Esophagus (tissue), 2 donors: Measurements from ENCODE around the gene C1orf146. TPM values are rescaled to one million over a fixed set of nuclear protein-coding genes. Genes with fewer than 3 reads are reported as not detected.

Source experiments
- H3K27ac ChIP-seq, 2 donors: one replicate each; pipeline ENCODE4 v1.5.1; 2013; ENCODE audit warnings: low read depth in 2 of 2, mild to moderate bottlenecking in 2 of 2, inconsistent platforms in 1 of 2, low read length in 1 of 2, moderate library complexity in 1 of 2
- H3K27me3 ChIP-seq, 2 donors: one replicate each; pipeline ENCODE4 v1.6.1; 2013; ENCODE audit warnings: low read length in 2 of 2, control low read depth in 1 of 2, mild to moderate bottlenecking in 1 of 2; ENCODE audit not compliant: insufficient read depth in 2 of 2, control insufficient read depth in 1 of 2
- H3K36me3 ChIP-seq, 2 donors: one replicate each; pipeline ENCODE4 v1.6.1; 2013; ENCODE audit warnings: low read length in 1 of 2; ENCODE audit not compliant: control insufficient read depth in 2 of 2, insufficient read depth in 2 of 2
- H3K4me1 ChIP-seq, 2 donors: one replicate each; pipeline ENCODE4 v1.6.1; 2013; ENCODE audit warnings: low read length in 1 of 2; ENCODE audit not compliant: control insufficient read depth in 2 of 2, insufficient read depth in 2 of 2
- H3K4me3 ChIP-seq, 2 donors: one replicate each; pipeline ENCODE4 v1.5.1; 2013; ENCODE audit warnings: low read length in 2 of 2, mild to moderate bottlenecking in 2 of 2, low read depth in 1 of 2, moderate library complexity in 1 of 2
- H3K9me3 ChIP-seq, 2 donors: one replicate each; pipeline ENCODE4 v1.6.1; 2013; ENCODE audit warnings: mild to moderate bottlenecking in 2 of 2, low read depth in 1 of 2, low read length in 1 of 2, moderate library complexity in 1 of 2; ENCODE audit not compliant: control insufficient read depth in 2 of 2, insufficient read depth in 1 of 2
- WGBS, 2 donors: extraction: QIAGEN DNeasy Blood & Tissue Kit; methylation state at CpG; one replicate each; pipeline ENCODE4 v1.1.7; 2013; 5-methylcytosine and 5-hydroxymethylcytosine counted together
- polyA plus RNA-seq, 2 donors: library from polyadenylated mRNA; stranded (reverse); fragments of 200-250 nt; gene quantifications; one replicate each; pipeline ENCODE4 v1.2.3, GENCODE V29; 2013
- donor health status: healthy with polysubstance abuse.
- donor health status: Bipolar disorder and iron deficiency.

Gene C1orf146
- not detected for polyA plus RNA-seq

DNA sequence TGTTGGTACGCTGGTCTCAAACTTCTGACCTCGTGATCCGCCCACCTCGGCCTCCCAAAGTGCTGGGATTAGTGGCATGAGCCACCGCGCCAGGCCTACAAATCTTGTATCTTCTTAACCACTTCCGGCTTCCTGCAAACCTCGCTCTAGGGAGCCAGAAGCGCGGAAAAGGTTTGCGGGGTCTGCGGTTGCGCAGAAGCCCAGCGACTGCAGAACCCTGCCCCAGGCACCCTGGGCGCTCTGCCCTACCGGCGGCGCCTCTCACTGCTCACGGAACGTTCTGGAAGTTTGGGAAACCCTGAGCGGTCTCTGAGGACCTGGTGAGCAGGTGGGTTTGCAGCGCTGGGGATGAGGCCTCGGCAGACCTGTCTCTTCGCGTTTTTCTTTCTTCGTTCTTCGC is at the start of gene C1orf146:
TSS of gene C1orf146 (plus strand) at position 195 of the 400 bp plus-strand sequence. CDS start 13,506 bp downstream, outside the sequence.
- no peak within 1 kb of the TSS for H3K4me3 ChIP-seq
- H3K36me3 ChIP-seq = no peaks in the 10 kb centered on the region
- H3K9me3 ChIP-seq = peaks cover 0 to 2% of the 10 kb centered on the region in 2 donors
- H3K4me1 ChIP-seq = no peaks in the 10 kb centered on the region
- WGBS, 2 donors = 93 to 95% methylated on average over 27 of the region's 27 CpGs
- H3K27me3 ChIP-seq = no peaks in the 10 kb centered on the region
- H3K27ac ChIP-seq = no peak within 1 kb of the TSS

DNA sequence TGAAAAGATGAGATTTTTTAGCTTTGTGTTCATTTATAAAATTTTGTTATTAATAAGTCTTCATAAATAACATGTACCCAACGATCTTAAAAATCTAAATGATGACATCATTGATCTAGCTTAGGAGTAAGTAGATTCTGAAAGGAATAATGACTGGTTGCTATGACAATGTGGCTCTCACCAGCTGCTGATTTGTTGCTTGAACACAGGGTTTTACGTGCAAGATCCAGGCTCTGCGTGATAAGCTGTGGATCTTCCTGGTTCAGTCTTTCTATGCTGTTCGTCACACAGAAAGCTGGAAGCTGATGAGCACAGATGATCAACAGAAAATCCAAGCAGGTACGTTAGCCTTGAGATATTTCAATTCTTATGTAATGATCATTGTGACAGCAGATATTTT is 49.1 kb upstream of the C1orf146 start:
- no peaks in the 10 kb centered on the region for H3K36me3 ChIP-seq
- H3K27me3 ChIP-seq = no peaks in the 10 kb centered on the region
- H3K4me3 ChIP-seq = no peak overlapping the region
- H3K27ac ChIP-seq = no peak overlapping the region
- H3K4me1 ChIP-seq = no peaks in the 10 kb centered on the region
- WGBS, 2 donors = 78 to 79% methylated on average over 5 of the region's 5 CpGs
- H3K9me3 ChIP-seq = no peaks in the 10 kb centered on the region

GRCh38 chr1:92169214-92170005 is 48.3 kb upstream of the C1orf146 start:
- Histone ChIP-seq H3K27me3 (no peaks in the 10 kb centered on the region), H3K4me1 (no peaks in the 10 kb centered on the region), H3K4me3 (no peak overlapping the region), H3K36me3 (no peaks in the 10 kb centered on the region), H3K9me3 (no peaks in the 10 kb centered on the region), H3K27ac (no peak overlapping the region)
- 94% methylated on average over 2 of the region's 2 CpGs for WGBS, 2 donors

- Histone ChIP-seq H3K27ac (no peak overlapping the region), H3K4me3 (no peak overlapping the region), H3K4me1 (no peaks in the 10 kb centered on the region), H3K27me3 (no peaks in the 10 kb centered on the region), H3K9me3 (no peaks in the 10 kb centered on the region), H3K36me3 (peaks cover 0 to 3% of the 10 kb centered on the region in 2 donors)
- WGBS, 2 donors = 93 to 95% methylated on average over 1 of the region's 1 CpG
Observed at GRCh38 chr1:92184632-92185031, 33.1 kb upstream of the C1orf146 start.

DNA sequence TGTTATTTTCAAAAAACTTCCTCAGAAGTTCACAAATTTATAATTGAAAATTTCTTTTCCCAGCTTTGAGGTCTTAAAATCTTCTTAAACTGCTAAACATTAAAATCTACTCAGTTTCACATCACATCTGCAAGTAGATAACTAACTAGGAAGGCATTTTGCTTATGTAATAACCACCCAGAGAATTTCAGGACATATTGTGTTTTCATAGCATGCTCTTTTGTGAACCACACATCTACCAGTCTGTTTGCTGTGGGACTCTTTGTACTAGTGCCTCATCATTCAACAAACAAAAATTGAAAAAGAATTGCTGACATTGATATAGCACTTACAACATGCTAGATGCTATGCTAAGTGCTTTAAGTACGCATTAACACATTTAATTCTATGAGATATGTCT is 31.6 kb upstream of the C1orf146 start:
- 88 to 93% methylated on average over 1 of the region's 1 CpG for WGBS, 2 donors
- Histone ChIP-seq H3K36me3 (peaks cover 0 to 2% of the 10 kb centered on the region in 2 donors), H3K4me3 (no peak overlapping the region), H3K9me3 (no peaks in the 10 kb centered on the region), H3K27ac (no peak overlapping the region), H3K4me1 (no peaks in the 10 kb centered on the region), H3K27me3 (no peaks in the 10 kb centered on the region)

- no peaks in the 10 kb centered on the region for H3K36me3 ChIP-seq
- no peaks in the 10 kb centered on the region for H3K9me3 ChIP-seq
- no peak overlapping the region for H3K4me3 ChIP-seq
- no peaks in the 10 kb centered on the region for H3K27me3 ChIP-seq
- 75 to 79% methylated on average over 7 of the region's 7 CpGs for WGBS, 2 donors
- H3K27ac ChIP-seq = no peak overlapping the region
- H3K4me1 ChIP-seq = no peaks in the 10 kb centered on the region
Observed at GRCh38 chr1:92188436-92189255, 29.1 kb upstream of the C1orf146 start.

- no peaks in the 10 kb centered on the region for H3K36me3 ChIP-seq
- no peaks in the 10 kb centered on the region for H3K4me1 ChIP-seq
- no peak overlapping the region for H3K27ac ChIP-seq
- WGBS, 2 donors = 88 to 90% methylated on average over 2 of the region's 2 CpGs
- no peaks in the 10 kb centered on the region for H3K9me3 ChIP-seq
- H3K27me3 ChIP-seq = no peaks in the 10 kb centered on the region
- H3K4me3 ChIP-seq = no peak overlapping the region
Observed at GRCh38 chr1:92191726-92192125, 26.0 kb upstream of the C1orf146 start.

DNA sequence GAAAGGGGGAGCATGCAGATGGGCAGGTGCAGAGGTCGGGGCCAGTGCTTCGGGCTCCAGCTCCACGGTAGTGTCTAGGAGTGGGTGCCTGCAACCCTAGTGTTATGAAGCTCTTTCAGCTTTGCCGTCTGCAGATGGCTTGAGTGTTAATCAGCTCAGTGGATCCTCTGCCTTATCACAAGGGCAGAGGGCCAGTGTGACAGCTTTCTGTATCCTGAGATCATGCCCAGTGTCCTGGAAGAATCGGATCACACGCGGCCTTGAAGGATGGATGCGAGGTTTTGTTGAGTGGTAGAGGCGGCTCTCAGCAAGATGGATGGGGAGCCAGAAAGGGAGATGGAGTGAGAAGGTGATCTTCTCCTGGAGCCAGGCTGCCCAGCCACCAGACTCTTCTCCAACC is 25.5 kb upstream of the C1orf146 start:
- WGBS, 2 donors = 86 to 91% methylated on average over 9 of the region's 9 CpGs
- Histone ChIP-seq H3K4me3 (no peak overlapping the region), H3K4me1 (no peaks in the 10 kb centered on the region), H3K36me3 (no peaks in the 10 kb centered on the region), H3K27ac (no peak overlapping the region), H3K9me3 (no peaks in the 10 kb centered on the region), H3K27me3 (no peaks in the 10 kb centered on the region)

GRCh38 chr1:92194511-92194910 is 23.2 kb upstream of the C1orf146 start:
- Histone ChIP-seq H3K4me3 (no peak overlapping the region), H3K4me1 (no peaks in the 10 kb centered on the region), H3K36me3 (no peaks in the 10 kb centered on the region), H3K27ac (no peak overlapping the region), H3K9me3 (no peaks in the 10 kb centered on the region), H3K27me3 (no peaks in the 10 kb centered on the region)
- 80 to 85% methylated on average over 1 of the region's 1 CpG for WGBS, 2 donors
